DOHH2 (cell line): ENCODE measurements around the gene KISS1R.

Experiments used
- EZH2phosphoT487 ChIP-seq: fragments of 200-600 bp; sonication (generic); IDR thresholded peaks from 2 replicates; pipeline ENCODE4 v1.6.1; 2017; ENCODE audit warnings: borderline replicate concordance, mild to moderate bottlenecking, antibody characterized with exemption, low read length, moderate library complexity, mixed read lengths
- TF ChIP-seq, protein P1 (sequence below): fragments of 200-600 bp; sonication (generic); IDR thresholded peaks from one replicate; pipeline ENCODE4 v1.5.1; 2014; ENCODE audit warnings: antibody characterized with exemption, mild to moderate bottlenecking, low read depth, low read length; ENCODE audit not compliant: poor library complexity, severe bottlenecking

DNA sequence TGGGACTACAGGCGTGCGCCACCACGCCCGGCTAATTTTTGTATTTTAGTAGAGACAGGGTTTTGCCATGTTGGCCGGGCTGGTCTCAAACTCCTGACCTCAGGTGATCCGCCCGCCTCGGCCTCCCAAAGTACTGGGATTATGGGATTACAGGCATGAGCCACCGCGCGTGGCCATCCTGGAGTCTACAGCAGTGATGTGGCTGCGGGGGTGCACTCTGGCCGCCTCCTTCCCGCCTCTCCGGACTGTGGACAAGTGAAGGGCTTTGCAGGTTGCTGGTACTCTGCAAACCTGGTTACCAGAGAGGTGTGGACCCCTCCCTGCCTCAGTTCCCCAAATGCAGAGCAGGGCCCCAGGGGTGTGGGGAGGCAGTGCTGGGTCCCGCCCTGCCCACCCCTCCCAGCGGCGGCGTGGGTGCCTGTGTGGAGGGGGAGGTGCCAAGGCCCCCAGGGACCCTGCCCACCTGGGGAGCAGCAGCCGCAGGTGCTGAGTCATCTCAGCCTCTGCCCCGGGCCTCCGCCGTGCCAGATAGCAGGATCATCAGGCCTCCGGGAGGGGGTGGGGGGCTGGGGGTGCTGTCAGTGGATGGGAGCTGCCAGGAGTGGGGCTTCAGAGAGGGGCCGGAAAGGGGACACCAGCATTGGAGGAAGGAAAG lies 31.8 kb downstream of the KISS1R start:
- TF ChIP-seq, protein P1, sequence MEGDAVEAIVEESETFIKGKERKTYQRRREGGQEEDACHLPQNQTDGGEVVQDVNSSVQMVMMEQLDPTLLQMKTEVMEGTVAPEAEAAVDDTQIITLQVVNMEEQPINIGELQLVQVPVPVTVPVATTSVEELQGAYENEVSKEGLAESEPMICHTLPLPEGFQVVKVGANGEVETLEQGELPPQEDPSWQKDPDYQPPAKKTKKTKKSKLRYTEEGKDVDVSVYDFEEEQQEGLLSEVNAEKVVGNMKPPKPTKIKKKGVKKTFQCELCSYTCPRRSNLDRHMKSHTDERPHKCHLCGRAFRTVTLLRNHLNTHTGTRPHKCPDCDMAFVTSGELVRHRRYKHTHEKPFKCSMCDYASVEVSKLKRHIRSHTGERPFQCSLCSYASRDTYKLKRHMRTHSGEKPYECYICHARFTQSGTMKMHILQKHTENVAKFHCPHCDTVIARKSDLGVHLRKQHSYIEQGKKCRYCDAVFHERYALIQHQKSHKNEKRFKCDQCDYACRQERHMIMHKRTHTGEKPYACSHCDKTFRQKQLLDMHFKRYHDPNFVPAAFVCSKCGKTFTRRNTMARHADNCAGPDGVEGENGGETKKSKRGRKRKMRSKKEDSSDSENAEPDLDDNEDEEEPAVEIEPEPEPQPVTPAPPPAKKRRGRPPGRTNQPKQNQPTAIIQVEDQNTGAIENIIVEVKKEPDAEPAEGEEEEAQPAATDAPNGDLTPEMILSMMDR, result no peak
- no peak for TF ChIP-seq EZH2phosphoT487
